B cell (primary cell): ENCODE results near the gene PPP3CA.

ENCODE experiments used
- CTCF ChIP-seq: fragments of 200-600 bp; IDR thresholded peaks from one replicate; pipeline ENCODE4 v1.8.0; 2022; ENCODE audit warnings: antibody characterized with exemption, mild to moderate bottlenecking
- EZH2 ChIP-seq: IDR thresholded peaks from 2 replicates; pipeline ENCODE4 v1.6.1; 2012; ENCODE audit warnings: borderline replicate concordance, low read depth, mild to moderate bottlenecking, moderate library complexity, low read length; ENCODE audit not compliant: insufficient read depth, poor library complexity, severe bottlenecking

DNA sequence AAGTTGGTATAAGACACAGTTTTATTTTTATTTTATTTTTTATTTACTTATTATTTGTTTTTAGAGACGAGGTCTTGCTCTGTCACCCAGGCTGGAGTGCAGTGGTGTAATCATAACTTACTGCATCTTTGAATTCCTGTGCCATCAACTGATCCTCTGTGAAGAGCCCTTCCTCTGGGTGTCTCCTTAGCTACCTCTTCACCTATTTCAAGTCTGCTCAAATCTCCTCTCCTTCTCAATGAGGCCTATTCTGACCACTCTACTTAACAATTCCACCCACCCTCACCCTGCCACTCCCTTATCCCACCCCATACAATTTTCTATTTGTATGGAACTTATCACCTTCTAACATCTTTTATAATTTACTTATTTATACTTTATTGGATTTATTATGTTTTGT is 183.4 kb downstream of the PPP3CA start:
- TF ChIP-seq EZH2 (no peak), CTCF (no peak)
